HepG2 (cell line): ENCODE results near the gene IRS2. TPM values are rescaled to one million over a fixed set of nuclear protein-coding genes. Genes with fewer than 3 reads are reported as not detected.
A peak's percentile ranks its signal among the peaks of the same experiment; 100 is the strongest.

Experiments
- ATAC-seq: fragments of 200-7000 bp; cut with Tn5 transposase; 3 replicates; pipeline ENCODE4 v1.9.1; 2020; ENCODE audit warnings: mild to moderate bottlenecking, moderate library complexity
- BruUV-seq: library from RNA; stranded (reverse); fragments of 400-500 nt; replicated peaks from 2 replicates; lab custom pipeline; 2021; lab: Mats Ljungman, UMichigan
- CTCF ChIA-PET: fragments of 300-600 bp; formaldehyde crosslinking; extraction: SDS; loops from one replicate; lab custom pipeline; 2021; ENCODE audit warnings: low total read pairs, inconsistent platforms, low intra/inter-chr PET ratio; lab: Yijun Ruan, JAX
- POLR2A ChIA-PET: fragments of 350-600 bp; sonication (Branson Sonifier 250); formaldehyde crosslinking; loops from one replicate; lab custom pipeline; 2020; ENCODE audit warnings: antibody characterized with exemption, inconsistent platforms; lab: Yijun Ruan, JAX
- DNase-seq: peaks from one replicate; pipeline ENCODE4 v3.0.0-alpha.2; 2015; ENCODE audit warnings: low spot score
- FAIRE-seq: peaks from 3 replicates; lab custom pipeline; 2011; peaks lifted over from hg19 to GRCh38; lab: Jason Lieb, UNC
- H2AFZ ChIP-seq: one replicate; pipeline ENCODE4 v1.6.1; 2011; ENCODE audit warnings: low read length, inconsistent platforms
- H3K27ac ChIP-seq: fragments of 300-600 bp; 3 replicates; pipeline ENCODE4 v1.8.0; 2011; ENCODE audit warnings: mixed run types, mild to moderate bottlenecking, mixed read lengths, low read length, inconsistent platforms; ENCODE audit not compliant: insufficient read depth; ENCODE audit errors: extremely low read length
- H3K27me3 ChIP-seq, 2 experiments: fragments of 200-600 bp in 1 of 2; 2 replicates in 1 of 2; 3 replicates in 1 of 2; pipeline versions ENCODE4 v1.6.0 to v1.8.0; 2011; ENCODE audit warnings: low read length in 2 of 2, mild to moderate bottlenecking in 2 of 2, moderate library complexity in 2 of 2, inconsistent platforms in 1 of 2; ENCODE audit not compliant: insufficient read depth in 2 of 2, control insufficient read depth in 1 of 2
- H3K36me3 ChIP-seq, 2 experiments: fragments of 200-600 bp in 1 of 2; replicated peaks in 1 of 2; 2 replicates in 1 of 2; 3 replicates in 1 of 2; pipeline versions ENCODE4 v1.5.1 to v1.8.0; 2011; ENCODE audit warnings: low read length in 2 of 2, inconsistent platforms in 1 of 2; ENCODE audit not compliant: insufficient read depth in 2 of 2, control insufficient read depth in 1 of 2
- H3K4me1 ChIP-seq: 2 replicates; pipeline ENCODE4 v1.5.1; 2012; ENCODE audit warnings: low read length, inconsistent platforms; ENCODE audit not compliant: insufficient read depth
- H3K4me2 ChIP-seq: 2 replicates; pipeline ENCODE4 v1.6.0; 2011; ENCODE audit warnings: low read depth, low read length, inconsistent platforms
- H3K4me3 ChIP-seq, 3 experiments: fragments of 200-600 bp in 1 of 3; sonication (generic), shearing (Covaris generic) in 1 of 3; replicated peaks in 1 of 3; 2 replicates each; pipeline ENCODE4 v1.5.1; 2011 to 2016; ENCODE audit warnings: low read length in 3 of 3, inconsistent platforms in 2 of 3, low read depth in 2 of 3, mild to moderate bottlenecking in 2 of 3, control low read depth in 1 of 3, mixed read lengths in 1 of 3; ENCODE audit not compliant: insufficient read depth in 1 of 3
- H3K79me2 ChIP-seq: one replicate; pipeline ENCODE4 v1.6.1; 2011; ENCODE audit warnings: low read length, inconsistent platforms; ENCODE audit not compliant: insufficient read depth
- H3K9ac ChIP-seq: 2 replicates; pipeline ENCODE4 v1.6.0; 2011; ENCODE audit warnings: mild to moderate bottlenecking, low read depth, low read length, inconsistent platforms; ENCODE audit not compliant: insufficient read depth
- H3K9me3 ChIP-seq: 2 replicates; pipeline ENCODE4 v1.5.1; 2012; ENCODE audit warnings: mild to moderate bottlenecking, low read length
- H4K20me1 ChIP-seq: 2 replicates; pipeline ENCODE4 v1.6.0; 2011; ENCODE audit warnings: inconsistent platforms, mild to moderate bottlenecking, low read length, moderate library complexity; ENCODE audit not compliant: insufficient read depth
- CCAR2 ChIP-seq: fragments of 200-400 bp; formaldehyde crosslinking; optimal IDR thresholded peaks from 2 replicates; pipeline ENCODE3; 2018; ENCODE audit warnings: low read depth, mild to moderate bottlenecking, low read length, moderate library complexity
- GLI4 ChIP-seq: sonication (generic); formaldehyde crosslinking; IDR thresholded peaks from 2 replicates; pipeline ENCODE4 v1.5.1; 2020; ENCODE audit warnings: missing genetic modification reagents, mild to moderate bottlenecking, moderate library complexity, borderline replicate concordance
- RAD21 ChIP-seq: fragments of 450-650 bp; formaldehyde crosslinking; IDR thresholded peaks from 2 replicates; pipeline ENCODE4 v1.5.0; 2020; ENCODE audit warnings: mild to moderate bottlenecking
- SMAD9 ChIP-seq: sonication (generic); formaldehyde crosslinking; IDR thresholded peaks from 2 replicates; pipeline ENCODE4 v1.5.1; 2020; ENCODE audit warnings: mild to moderate bottlenecking, missing genetic modification reagents
- ZNF407 ChIP-seq: sonication (generic); formaldehyde crosslinking; IDR thresholded peaks from one replicate; pipeline ENCODE4 v1.5.1; 2020; ENCODE audit warnings: mild to moderate bottlenecking, missing genetic modification reagents; ENCODE audit errors: not compliant biosample characterization
- ZNF44 ChIP-seq: sonication (generic); formaldehyde crosslinking; IDR thresholded peaks from 2 replicates; pipeline ENCODE4 v1.5.1; 2020; ENCODE audit warnings: mild to moderate bottlenecking, missing genetic modification reagents
- WGBS: methylation state at CpG from one replicate; pipeline ENCODE4 v1.1.6; 2017; ENCODE audit warnings: low lambda C conversion rate; 5-methylcytosine and 5-hydroxymethylcytosine counted together
- in situ Hi-C: cut with HindIII; loops from 2 replicates; pipeline ENCODE4 v1.10.0; 2017; ENCODE audit warnings: low pct_unique_long_range_greater_than_20kb; ENCODE audit not compliant: extremely low pct_ligation_motif_present
- intact Hi-C: fragments of 100-400 bp; cut with micrococcal nuclease; formaldehyde crosslinking; loops from one replicate; pipeline ENCODE4 v1.10.0; 2022; ENCODE audit not compliant: unreplicated experiment
- polyA plus RNA-seq, 8 experiments: library from polyadenylated mRNA; depleted of rRNA in 3 of 8; stranded (reverse) in 7 of 8; unstranded in 1 of 8; fragments of >200 nt; fragmentation: Illumina TruSeq in 4 of 8; extraction: Trizol in 4 of 8; gene quantifications; 2 replicates each; pipeline versions ENCODE4 v1.2.1 to v1.2.3, GENCODE V29; 2011 to 2016; ENCODE audit warnings: low read depth in 4 of 8, missing spikeins in 1 of 8, mixed read lengths in 1 of 8; ENCODE audit not compliant: insufficient read depth in 1 of 8
- total RNA-seq, 5 experiments: library from RNA; depleted of rRNA; stranded (reverse); fragments of >200 nt; fragmentation: Illumina TruSeq; extraction: Trizol; gene quantifications; 2 replicates each; pipeline ENCODE4 v1.2.3, GENCODE V29; 2016; ENCODE audit warnings: low read depth in 1 of 5
- TF ChIP-seq, protein P1 (sequence below), 2 experiments: fragments of 450-650 bp in 1 of 2; sonication (generic) in 1 of 2; formaldehyde crosslinking; IDR thresholded peaks; 2 replicates each; pipeline versions ENCODE4 v1.5.0 to v1.8.0; 2020 to 2022; ENCODE audit warnings: mild to moderate bottlenecking in 1 of 2, missing genetic modification reagents in 1 of 2

The IRS2 gene
- total and polyA plus RNA-seq, 2 of the 13 experiments (the other 11 are each of a cell fraction or from before 2014, with no cell fraction given): 0.02 to 0.04 TPM

GRCh38 chr13:109707044-109707741, 79.2 kb downstream of the IRS2 start:
- Histone ChIP-seq H3K9me3 (no peaks in the 10 kb centered on the region), H3K4me2 (no peak overlapping the region), H3K27ac (no peak overlapping the region), H3K27me3 (no peaks in the 10 kb centered on the region), H2AFZ (no peak overlapping the region), H3K9ac (no peak overlapping the region), H3K4me1 (no peaks in the 10 kb centered on the region), H3K36me3 (no peaks in the 10 kb centered on the region), H3K79me2 (no peaks in the 10 kb centered on the region), H3K4me3 (no peak overlapping the region), H4K20me1 (no peaks in the 10 kb centered on the region)
- TF ChIP-seq CCAR2 (no peak), GLI4 (CRISPR knock-in tag) (no peak)
- TF ChIP-seq, protein P1, sequence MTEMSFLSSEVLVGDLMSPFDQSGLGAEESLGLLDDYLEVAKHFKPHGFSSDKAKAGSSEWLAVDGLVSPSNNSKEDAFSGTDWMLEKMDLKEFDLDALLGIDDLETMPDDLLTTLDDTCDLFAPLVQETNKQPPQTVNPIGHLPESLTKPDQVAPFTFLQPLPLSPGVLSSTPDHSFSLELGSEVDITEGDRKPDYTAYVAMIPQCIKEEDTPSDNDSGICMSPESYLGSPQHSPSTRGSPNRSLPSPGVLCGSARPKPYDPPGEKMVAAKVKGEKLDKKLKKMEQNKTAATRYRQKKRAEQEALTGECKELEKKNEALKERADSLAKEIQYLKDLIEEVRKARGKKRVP (CRISPR knock-in tag; IDR thresholded peaks at IDR 0.05): peak in 1 of 2 experiments; percentile 27; a peak in 1 of 4 replicates
- ATAC-seq: no peak
- intact Hi-C loops: no loop called here
- no TSS peak for BruUV-seq
- 35% methylated on average over 14 of the region's 15 CpGs for WGBS
- CTCF ChIA-PET: no interaction called here
- in situ Hi-C loops: no loop called here
- no peak for FAIRE-seq
- POLR2A ChIA-PET: no interaction called here
- no peak for DNase-seq

DNA sequence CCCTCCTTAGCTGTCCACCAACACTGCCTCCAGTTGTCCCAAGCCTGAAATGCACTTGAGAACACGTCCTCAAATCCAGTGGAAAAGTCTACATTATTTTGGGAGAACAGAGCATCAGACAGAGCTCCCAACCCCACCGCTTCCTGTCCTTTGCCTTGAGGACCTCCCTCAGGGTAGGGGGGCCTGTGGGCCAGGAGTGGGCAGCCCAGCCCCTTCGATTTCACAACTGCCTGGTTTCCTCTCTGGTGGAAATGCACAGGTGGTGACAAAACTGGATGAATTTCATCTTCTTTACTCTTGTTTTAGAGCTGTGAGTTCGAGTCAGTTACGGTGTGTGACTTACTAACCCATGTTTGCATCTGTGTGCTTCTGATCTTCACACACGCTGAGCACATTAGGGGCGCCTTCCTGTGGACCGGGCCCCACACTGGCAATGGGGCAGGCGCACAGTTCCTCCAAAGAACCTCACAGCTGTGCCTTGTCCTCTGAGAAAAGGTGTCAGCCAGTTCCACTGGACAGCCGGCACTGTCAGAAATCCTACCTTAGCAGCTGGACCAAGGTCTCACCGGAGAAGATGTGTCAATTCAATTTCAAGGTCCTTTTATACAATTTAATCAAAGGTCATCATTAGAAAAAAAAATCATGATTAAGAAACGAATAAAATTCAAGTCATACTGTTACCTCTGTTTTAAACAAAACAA, 80.2 kb downstream of the IRS2 start:
- H3K9me3 ChIP-seq: no peaks in the 10 kb centered on the region
- POLR2A ChIA-PET: no interaction called here
- no peaks in the 10 kb centered on the region for H3K36me3 ChIP-seq
- H3K9ac ChIP-seq: no peak overlapping the region
- H3K79me2 ChIP-seq: no peaks in the 10 kb centered on the region
- H3K4me2 ChIP-seq: no peak overlapping the region
- ATAC-seq (no peak), DNase-seq (no peak), FAIRE-seq (no peak)
- no peak overlapping the region for H3K4me3 ChIP-seq
- H3K27me3 ChIP-seq: no peaks in the 10 kb centered on the region
- 47% methylated on average over 11 of the region's 12 CpGs for WGBS
- intact Hi-C loops: no loop called here
- CTCF ChIA-PET: no interaction called here
- no peak overlapping the region for H2AFZ ChIP-seq
- no peak overlapping the region for H3K27ac ChIP-seq
- in situ Hi-C loops: no loop called here
- BruUV-seq: no TSS peak
- no peaks in the 10 kb centered on the region for H4K20me1 ChIP-seq
- no peaks in the 10 kb centered on the region for H3K4me1 ChIP-seq
- no peak for TF ChIP-seq ZNF407 (CRISPR knock-in tag)
- TF ChIP-seq ZNF44 (CRISPR knock-in tag): no peak
- no peak for TF ChIP-seq RAD21 (CRISPR knock-in tag)
- no peak for TF ChIP-seq SMAD9
